Hematopoietic multipotent progenitor cell treated with erythropoietin and hydrocortisone succinate and interleukin-3 and kit ligand, for 17 days (in vitro differentiated cells): ENCODE measurements around the gene KLF6.

ENCODE experiments used
- DNase-seq: peaks from one replicate; pipeline ENCODE4 v3.0.0-alpha.2; 2015; ENCODE audit warnings: low spot score

The KLF6 gene

GRCh38 chr10:3728563-3728962, 56.4 kb downstream of the KLF6 start:
- DNase-seq = no peak

GRCh38 chr10:3727268-3727667, 57.7 kb downstream of the KLF6 start:
- DNase-seq = no peak
